Measurements from ENCODE around the gene CISTR. TPM values are rescaled to one million over a fixed set of nuclear protein-coding genes. Genes with fewer than 3 reads are reported as not detected.
"Not testable (repeated sequence)": the region's sequence is repeated elsewhere in the genome, so short reads cannot be mapped to it uniquely, and the experiment has no call there.

CISTR gene
- total RNA-seq, 2 donors from 2014 or later = 1.4 to 1.9 TPM

DNA sequence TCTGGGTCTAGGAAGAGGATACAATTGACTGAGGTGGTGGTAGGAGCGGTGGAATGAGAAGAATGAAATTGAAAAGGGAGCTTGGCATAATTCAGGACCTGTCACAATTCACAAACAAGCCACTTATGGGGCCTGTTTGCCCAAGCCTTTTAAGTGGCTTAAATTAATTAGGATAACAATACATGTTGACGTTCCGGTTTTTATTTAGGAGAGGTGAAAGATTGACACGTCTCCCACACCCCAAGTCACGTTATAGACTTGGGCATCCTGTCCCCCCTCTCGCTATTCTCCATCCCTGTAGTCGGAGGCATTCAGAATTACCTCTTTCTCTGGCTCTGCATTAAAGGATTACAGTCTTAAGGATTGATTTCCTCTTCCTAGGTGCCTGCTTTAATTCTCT lies 23.6 kb downstream of the CISTR start:
- intact Hi-C loops (cut with DNase I) = no loop called here
- ATAC-seq (no peak), DNase-seq (no peak)

DNA sequence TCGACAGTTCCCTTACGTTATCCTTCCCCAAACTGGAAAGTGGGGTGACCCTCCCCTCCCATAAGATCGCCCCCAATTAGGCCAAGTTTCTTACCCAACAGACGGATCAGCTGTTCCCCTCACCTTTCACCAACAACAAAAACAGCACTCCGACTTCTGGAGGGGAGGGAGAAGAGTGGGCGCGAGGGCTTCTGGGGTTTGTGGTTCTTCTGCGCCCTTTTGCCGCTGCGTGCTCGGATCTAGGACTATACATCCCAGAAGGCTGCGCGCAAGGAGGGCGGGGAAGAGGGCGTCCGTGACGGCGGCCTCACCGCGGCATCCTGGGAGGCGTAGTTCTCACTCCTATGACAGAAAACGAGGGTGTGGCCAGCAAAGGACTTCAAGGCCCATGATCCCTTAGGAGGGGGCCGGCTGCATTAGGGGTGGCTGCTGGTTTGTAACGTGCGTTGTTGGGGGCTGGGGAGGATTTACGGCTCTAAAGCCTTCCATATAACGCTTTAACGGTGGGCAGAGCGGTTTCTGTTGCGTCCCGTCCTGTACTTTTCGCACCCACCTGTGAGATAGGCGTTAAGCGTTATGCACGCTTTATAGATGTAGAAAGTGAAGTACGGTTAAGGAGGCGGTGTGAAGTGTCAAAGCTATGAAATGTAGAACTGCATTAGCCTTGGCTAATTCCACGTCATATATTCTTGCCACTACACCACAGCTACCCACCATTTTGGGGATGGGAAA lies 24.3 kb downstream of the CISTR start, which contains the start of gene CALCOCO1:
TSS of gene CALCOCO1 (minus strand) at position 143 of the 732 bp plus-strand sequence. CDS start 2,210 bp downstream, outside the sequence.
- DNase-seq = peak; percentile 98
- ATAC-seq = peak; percentile 100
- intact Hi-C loops (cut with DNase I) = no loop called here

DNA sequence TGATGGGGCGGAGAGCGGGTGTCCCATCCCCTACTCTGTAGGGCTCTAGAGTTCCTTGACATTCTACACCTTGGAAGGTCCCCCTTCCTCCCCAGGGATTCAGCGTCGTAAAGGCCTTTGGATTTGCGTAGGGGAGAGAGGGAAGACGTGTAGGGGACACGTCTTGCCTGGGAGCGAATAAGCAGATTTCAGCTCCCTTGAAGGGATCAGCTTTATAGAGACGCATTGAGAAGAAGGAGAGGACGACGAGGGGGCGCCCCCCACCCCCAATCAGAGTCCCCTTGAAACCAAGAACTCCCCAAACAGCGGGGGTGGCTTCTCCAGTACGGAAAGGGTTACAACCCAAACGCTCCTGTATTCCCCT lies 24.9 kb downstream of the CISTR start:
- ATAC-seq (peak in 1 of 2 donors; percentile 4), DNase-seq (no peak)
- intact Hi-C loops (cut with DNase I) = no loop called here

DNA sequence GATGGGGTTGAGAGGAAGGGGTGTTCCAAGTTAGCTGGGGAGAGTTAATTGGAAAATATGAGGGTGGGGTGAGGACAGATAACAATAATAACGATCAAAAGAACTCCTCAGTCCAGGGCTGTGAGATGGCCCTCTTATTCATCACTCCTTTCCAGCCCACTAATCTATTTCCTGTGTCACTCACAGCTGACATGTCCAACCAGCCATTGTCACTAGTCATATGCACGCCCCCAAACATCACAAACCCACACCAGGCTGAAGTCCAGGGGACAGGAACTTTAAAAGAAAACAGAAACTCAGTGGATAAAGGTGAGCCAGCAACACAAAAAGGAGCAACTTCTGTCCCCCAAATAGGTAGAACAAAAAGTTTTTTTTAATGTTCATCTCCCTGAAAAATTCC lies 25.4 kb downstream of the CISTR start:
- ATAC-seq (no peak), DNase-seq (no peak)
- intact Hi-C loops (cut with DNase I) = no loop called here

DNA sequence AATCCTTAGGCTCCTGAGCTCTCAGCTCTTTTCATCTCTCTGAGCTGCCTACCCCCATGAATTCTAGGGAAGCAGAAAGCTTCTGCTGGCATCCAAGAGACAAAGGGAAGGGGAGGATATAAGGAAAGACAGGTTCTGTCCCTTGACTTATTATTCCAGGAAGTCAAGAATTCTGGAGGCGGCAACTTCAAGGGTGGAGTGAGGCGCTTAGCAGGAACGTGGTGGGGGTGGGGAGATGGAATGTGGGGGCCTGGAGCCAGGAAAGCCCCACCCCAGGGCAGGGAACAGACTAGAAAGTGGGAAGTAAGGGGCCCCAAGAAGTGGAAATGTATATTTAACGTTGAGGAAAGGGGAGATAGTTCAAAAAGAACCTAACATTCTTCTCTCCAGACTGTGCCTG lies 26.0 kb downstream of the CISTR start:
- intact Hi-C loops (cut with DNase I) = no loop called here
- DNase-seq (no peak), ATAC-seq (no peak)

DNA sequence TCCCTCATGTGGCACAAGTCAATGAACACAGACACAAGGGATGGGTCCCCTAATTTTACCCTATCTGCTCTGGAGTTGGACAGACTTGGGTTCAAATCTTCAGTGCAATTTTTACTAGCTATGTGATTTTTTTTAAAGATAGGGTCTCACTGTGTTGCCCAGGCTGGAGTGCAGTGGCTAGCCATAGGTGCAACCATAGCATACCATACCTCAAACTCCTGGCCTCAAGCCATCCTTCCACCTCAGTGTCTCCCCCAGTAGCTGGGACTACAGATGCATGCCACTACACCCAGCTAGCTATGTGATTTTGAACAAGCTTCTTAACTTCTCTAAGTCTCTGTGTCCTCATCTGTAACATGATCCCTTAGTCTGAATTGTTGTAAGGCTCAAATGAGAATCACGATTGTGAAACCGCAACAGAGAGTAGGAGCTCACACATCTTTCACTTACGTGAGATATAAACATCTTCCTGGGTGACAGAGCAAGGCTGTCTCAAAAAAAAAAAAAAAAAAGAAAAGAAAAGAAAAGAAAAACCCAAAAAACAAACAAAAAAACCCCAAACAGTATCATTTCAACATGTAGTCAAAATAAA lies 29.2 kb downstream of the CISTR start:
- ATAC-seq (no peak), DNase-seq (no peak)
- intact Hi-C loops (cut with DNase I) = no loop called here

DNA sequence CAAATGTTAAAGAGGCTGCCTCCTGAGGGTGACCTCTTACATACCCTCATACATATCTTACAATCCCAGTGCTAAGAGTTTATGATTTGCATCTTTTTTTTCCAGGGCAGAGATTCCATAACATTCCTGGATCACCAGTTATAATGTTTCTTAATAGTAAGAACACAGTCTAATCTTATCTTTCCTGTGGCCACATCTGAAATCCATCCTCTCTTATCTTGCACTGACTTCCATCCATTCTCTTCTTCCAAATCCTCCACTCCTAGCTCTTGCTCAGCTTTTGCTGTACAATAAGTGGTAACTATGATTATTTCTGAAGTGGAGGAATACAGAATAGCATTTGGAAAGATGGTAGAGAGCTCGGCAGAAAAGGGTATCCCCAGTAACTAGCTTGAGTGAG lies 30.8 kb downstream of the CISTR start:
- DNase-seq = no peak
- intact Hi-C loops (cut with DNase I) = no loop called here
- no peak for ATAC-seq

DNA sequence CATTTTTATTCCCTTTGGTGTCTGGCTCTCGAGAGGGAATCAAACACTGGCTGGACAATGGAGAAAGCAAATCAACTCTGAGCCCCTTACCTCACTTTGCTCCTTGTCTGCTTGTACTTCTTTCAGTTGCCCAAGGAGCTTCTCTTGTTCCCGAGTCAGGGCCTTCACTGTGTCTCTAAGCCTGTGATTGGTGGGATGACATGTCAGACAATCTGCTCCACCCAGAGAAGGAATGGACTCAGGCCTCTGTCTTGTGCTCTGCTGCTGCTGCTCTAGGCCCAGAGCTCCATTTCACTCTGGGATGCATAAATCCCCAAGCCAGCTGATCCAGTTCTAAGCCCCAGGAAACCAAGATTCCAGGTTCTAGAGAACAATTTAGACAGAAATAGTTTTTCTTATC lies 32.1 kb downstream of the CISTR start:
- intact Hi-C loops (cut with DNase I) = no loop called here
- no peak for DNase-seq
- no peak for ATAC-seq

DNA sequence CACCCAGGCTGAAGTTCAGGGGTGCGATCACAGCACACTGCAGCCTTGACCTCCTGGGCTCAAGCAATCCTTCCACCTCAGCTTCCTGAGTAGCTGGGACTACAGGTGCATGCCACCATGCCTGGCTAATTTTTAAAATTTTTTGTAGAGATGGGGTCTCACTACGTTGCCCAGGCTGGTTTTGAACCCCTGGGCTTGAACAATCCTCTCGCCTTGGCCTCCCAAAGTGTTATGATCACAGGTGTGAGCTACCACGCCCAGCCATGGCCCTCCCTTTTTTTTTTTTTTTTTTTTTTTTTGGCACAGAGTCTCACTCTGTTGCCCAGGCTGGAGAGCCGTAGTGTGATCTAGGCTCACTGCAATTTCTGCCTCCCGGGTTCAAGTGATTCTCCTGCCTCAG lies 33.2 kb downstream of the CISTR start:
- ATAC-seq; DNase-seq; intact Hi-C loops (cut with DNase I): not testable (repeated sequence)

DNA sequence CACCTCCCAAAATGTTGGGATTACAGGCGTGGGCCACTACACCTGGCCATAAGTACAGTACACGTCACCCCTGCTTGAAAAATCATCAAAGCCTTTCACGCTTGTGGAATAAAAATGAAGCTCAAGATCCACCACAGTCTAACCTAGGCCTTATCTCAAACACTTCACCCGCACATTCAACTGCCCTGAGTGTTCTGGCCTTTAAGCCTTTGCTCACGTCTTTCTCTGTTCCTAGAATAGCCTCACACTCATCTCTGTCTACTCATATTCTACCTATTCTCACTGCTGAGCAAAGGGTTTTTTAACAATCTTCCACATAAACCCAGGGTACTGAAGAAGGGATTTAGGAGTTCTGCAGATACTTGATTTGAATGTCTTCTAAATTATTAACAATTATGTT lies 34.5 kb downstream of the CISTR start:
- peak; percentile 90 to 91 for ATAC-seq
- intact Hi-C loops (cut with DNase I) = no loop called here

DNA sequence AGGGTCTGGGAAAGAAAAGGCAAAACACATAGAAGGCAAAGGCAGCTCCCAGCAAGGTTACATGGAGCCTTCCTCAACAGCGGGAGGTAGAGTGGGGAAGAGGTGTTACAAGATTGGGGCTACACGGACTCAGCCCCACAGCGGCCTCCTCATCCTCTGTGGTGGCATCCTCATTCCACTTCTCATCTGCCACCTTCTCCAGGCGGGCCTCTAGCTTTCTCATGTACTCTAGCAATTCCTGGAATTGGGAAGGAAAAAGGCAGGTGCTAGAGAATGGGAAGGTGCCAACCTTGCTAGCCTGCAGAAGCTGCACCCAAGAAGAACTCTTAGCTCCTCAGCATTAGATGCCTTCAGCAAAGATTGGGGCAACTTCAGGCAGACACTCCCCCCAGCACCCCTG lies 37.8 kb downstream of the CISTR start:
- DNase-seq (no peak), ATAC-seq (no peak)
- intact Hi-C loops (cut with DNase I) = no loop called here

More for the DNA sequence above, 34.5 kb downstream of the CISTR start:
- DNase-seq = no peak

DNA sequence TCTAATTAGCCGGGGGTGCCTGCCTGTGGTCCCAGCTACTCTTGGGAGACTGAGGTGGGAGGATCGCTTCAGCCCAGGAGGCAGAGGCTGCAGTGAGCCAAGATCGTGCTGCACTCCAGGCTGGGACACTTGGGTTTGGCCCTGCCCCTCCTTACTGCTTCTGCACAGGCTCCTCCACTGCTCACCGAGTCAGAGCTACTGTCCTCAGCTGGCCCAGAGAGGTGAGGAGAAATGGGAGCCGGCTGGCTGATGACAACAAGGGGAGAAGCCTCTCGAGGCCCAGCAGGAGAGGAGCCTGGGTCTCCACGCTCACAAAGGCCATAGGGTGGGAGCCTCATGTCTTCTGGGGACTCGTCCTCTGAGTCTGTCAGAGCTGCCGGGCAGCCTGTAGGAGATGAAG lies 38.3 kb downstream of the CISTR start:
- DNase-seq = no peak
- intact Hi-C loops (cut with DNase I) = no loop called here
- ATAC-seq = no peak

DNA sequence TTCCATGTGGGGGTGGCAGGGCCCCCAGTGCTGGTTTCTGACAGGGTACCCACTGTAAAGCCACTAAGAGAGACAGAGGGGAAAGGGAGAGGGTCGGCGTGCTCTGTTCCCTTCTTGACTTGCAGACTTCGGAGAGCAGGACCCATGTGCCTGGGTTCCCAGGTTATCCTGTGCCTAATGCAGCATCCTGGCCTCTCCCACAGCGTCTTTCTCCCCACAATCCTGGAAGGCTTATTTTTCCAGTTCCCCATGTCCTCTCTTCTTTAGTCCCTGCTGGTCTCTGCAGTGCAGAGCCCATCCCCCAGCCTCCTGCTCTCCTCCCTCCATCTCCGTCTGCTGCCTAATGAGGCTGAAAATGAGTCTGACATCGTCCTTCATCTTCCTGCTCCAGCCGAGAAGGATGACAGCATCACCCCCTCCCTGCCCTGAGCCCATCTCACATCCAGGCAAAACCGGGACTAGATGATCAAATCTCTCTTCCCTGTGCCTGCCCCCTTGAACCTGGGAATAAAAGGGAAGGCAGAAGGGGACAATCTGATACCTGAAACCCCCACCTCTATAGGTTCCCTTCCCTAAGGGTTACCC lies 39.6 kb downstream of the CISTR start:
- intact Hi-C loops (cut with DNase I) = no loop called here
- DNase-seq (no peak), ATAC-seq (no peak)

DNA sequence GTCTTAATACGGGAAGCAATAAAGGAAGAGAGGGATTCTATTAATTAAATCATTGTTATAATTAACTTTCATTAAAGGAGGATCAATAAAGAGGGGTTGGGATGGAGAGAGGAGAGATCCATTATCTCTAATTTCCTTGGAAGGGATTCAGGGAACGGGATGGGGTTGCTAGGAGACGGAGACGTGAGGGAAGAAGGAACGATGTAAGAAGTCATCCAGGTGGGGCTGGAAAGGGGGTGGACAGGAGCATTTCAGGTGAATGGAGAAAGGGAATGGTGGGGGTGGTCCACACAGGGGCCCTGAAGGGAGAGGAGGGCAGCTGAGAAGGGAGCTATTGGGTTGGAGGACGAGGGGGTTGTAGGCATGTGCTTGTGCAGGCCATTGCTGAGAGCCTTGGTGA lies 41.7 kb downstream of the CISTR start:
- intact Hi-C loops (cut with DNase I) = no loop called here
- DNase-seq (no peak), ATAC-seq (no peak)

DNA sequence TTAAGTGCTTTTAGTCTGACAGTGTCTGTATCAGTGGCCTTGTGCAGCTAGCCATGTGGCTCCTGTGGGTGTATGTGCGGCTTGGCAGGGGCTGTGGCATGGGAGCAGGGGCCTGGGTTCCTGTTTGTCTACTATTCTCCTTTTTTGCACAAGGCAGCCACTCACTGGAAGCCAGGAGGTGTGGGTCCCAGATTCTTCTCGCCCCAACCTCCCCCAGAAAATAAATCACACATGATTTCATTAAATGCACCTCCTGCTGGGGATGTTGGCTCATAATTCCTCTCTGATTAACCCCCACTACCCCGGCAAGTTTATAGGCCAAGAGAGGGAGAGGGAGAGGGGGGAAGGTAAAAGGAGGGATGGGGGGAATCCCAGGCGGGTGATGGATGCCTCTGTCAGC lies 42.1 kb downstream of the CISTR start:
- intact Hi-C loops (cut with DNase I) = no loop called here
- ATAC-seq (no peak), DNase-seq (no peak)

DNA sequence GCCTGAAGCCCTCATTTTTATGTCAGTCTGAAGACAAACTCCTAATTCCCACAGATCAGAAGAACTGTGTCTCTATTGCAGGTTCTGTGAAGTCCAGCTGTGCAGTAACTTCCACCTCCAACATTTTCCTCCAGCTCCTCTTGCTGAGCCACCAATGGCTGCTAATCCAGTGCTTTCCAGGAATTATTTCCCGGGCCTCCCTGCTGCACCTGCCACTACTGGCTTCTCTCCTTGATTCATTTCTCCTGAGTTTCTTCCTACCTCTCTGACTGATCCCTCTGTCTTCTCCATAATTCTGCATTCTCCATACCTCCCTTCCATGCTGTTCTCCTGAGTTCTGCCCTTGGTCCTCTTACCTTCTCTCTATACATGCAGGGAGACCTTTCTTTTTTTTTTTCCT lies 45.7 kb downstream of the CISTR start:
- ATAC-seq (no peak), DNase-seq (no peak)
- intact Hi-C loops (cut with DNase I) = no loop called here

DNA sequence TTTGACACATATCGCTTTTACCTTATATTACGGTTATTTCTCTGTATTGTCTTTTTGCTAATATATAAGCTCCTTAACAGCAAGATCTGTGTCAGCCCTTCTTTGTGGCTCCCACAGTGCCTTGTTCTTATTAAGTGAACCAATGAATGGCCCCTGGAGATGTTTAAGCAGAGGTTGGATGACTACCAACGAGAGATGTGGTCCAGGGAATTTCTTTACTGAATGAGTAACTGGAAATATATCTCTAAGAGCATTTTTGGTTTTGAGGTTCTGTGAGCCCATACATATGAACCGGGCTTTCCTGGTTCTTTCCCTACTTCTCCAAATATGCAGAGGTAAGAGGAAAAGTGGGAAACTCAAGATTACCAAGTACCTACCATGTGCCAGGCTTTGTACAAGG lies 48.0 kb downstream of the CISTR start:
- intact Hi-C loops (cut with DNase I) = loop anchor here in 1 of 2 donors (2.0 kb wide), 1 partner anchor 39 kb away; no protein-coding TSS in a partner anchor
- DNase-seq (no peak), ATAC-seq (no peak)

DNA sequence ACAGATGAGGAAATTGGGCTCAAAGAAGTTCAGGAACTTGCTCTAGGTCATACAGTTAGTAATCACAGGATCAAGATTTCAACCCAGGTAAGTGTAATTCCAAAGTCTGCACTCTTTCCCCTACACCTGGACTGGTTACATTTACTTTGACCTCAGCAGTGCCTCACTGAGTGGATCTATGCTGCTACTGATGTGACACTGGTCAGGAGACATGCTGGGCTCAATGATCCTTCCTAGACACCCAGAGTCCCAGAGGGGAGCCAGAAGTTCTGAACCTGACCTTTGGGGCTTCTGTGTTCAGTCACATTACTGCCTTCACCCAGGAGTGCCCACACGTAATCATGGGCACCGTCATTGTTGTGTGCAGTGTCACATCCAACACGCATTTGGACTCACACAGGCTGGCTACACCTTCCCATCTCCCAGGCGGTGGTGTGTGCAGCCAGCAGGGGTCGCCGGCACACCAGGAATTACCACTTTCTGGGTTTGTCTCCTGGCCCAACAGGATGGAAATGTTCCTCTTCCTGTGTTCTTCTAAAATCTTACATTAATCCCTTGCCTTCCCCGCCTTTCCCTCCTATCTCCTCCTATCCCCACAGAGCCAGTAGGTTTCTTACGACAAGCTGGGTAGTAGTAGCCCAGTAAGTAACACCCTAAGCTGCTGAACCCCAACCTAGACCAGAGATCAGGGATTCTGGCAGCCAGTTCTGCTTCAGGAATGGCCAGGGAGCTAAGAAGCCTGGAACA lies 50.1 kb downstream of the CISTR start:
- intact Hi-C loops (cut with DNase I) = loop anchor here (1.0 to 2.0 kb wide), 3 partner anchors 41 to 45 kb away; no protein-coding TSS in a partner anchor

DNA sequence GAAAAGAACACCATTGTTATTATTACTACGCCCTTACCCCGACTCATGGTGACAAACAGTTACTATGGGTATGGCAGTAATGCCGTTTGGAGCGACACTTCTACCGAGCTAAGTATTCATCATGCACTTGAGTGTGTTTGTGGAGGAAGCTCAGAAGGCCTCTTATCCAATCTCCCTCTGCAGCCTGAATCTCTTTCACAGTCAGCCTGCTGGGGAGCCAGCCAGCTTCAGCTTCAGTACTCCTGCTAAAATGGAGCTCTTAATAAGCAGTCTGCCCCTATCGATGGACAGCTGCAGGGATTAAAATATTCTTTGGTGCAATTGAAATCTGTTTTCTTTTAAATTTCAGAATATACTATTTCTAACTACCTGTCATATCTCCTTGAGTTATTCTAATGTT lies 51.2 kb downstream of the CISTR start:
- ATAC-seq = no peak
- intact Hi-C loops (cut with DNase I) = loop anchor here in 1 of 2 donors (2.0 kb wide), 1 partner anchor 44 kb away; no protein-coding TSS in a partner anchor
- DNase-seq = no peak

More for the DNA sequence above, 50.1 kb downstream of the CISTR start:
- ATAC-seq (peak; percentile 94 to 95), DNase-seq (peak; percentile 86)

DNA sequence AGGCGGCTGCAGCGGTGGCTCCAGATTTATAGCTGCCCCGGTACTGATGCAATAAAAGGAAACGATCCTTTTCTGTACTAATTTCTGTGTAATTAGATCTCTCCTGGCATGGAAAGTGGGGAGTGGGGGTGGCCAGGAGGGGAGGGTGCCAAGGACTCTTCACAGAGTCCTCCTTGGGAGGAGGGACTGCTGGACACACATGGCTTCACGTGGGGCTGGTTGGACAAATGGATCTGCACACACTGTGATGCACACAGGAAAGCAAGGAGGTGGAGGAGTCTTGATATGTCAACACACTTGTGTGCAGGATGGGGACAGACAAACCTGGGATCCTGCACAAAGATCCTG lies 52.1 kb downstream of the CISTR start:
- DNase-seq = no peak
- intact Hi-C loops (cut with DNase I) = loop anchor here in 1 of 2 donors (2.0 kb wide), 1 partner anchor 45 kb away; no protein-coding TSS in a partner anchor
- ATAC-seq = no peak
